Stimulated activated CD4-positive, alpha-beta T cell treated with anti-CD3 and anti-CD28 coated beads, Interleukin-12 subunit alpha, Interleukin-12 subunit beta, amount 100 ng/mL, for 4 hours (primary cell): ENCODE measurements around the gene F5.

Experiments
- DNase-seq: peaks from one replicate; pipeline ENCODE4 v3.0.0-alpha.2; 2020

Gene F5

DNA sequence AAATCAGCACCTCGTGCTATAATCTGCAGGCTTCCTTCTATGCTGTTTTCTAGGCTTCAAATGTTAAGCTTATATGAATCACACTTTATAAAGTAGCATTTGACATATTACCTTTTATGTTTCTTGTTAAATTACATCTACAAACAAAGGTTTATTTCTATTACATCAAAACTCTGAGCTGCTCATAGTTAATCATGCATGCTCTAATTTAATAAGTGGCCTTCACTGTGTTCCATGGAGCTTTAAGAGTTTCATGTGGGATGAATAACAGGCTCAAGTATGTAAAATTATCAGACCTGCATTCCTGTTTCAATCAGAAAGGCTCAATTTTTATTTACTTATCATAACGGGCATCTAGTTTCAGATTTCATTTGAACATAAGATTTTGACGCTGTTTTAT lies 113.5 kb downstream of the F5 start:
- DNase-seq, result no peak

DNA sequence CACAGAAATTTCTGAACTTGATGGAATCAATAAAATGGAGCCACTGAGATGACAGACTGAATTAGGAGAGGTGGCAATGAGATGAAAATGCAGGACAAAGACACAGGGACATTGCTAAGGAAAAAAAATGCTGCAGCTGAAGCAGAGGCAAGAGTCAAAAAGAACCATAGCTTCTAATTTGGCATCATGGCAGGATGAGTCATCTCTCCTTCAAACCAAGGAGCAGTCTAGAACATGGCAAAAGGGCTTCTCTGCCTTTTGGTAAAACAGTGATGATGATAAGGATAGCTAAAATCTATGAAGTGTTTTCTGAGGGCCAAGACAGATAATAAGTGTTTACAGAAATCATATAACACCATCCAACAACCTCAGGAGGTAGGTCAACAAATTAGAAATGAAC lies 117.3 kb downstream of the F5 start:
- DNase-seq, result no peak

DNA sequence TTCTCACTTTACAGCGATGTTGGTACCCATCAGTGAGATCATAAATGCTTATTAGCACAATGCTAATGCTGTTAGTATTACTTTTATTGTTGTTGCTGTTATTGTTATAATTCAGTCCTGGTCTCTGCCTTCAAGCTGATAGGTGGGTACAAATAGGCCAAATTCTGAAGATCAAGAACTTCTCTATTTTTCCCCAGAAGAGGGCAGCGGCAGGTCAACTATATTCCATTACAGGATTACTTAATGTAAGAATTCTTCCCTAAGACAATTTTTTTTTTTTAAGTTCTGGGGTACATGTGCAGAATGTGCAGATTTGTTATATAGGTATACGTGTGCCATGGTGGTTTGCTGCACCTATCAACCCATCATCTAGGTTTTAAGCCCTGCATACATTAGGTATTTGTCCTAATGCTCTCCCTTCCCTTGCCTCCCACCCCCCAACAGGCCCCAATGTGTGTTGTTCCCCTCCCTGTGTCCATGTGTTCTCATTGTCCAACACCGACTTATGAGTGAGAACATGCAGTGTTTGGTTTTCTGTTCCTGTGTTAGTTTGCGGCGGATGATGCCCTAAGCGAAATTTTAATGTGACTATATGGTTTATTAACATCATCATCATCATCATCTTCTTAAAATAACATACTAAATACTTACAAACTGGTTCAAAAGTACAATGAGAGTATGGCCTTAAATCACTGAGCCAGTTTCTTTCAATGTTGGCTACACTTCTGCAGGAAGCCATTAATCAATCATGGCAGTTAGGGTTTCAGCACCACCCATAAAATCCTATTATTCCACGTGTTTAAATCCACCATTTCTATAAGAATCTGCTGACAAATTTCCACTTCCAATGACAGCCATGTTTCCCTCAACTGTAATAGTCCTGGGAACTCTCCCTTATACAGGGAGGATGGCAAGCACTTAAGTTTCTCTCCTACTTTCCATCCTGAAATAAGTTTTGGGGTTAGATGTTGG lies 119.7 kb downstream of the F5 start:
- DNase-seq, result no peak

DNA sequence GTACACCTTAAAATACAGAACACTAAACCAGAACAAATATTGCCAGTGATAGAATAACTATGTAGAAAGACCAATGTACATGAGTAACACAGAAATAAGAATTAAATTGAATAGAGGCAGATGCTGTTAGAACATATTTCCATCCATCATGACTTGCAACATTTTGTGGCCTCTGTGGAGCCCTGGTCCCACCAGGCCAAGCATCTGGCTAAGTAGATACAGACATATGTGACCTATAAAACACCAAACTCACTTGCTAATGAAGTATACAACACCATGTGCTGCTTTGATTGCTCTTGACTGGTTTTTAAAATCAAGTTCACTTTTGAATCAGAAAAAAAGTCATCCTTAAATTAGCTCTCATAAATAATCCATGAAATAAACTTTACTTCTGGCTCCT lies 121.0 kb downstream of the F5 start:
- DNase-seq, result no peak
